ENCODE measurements around the gene KLHL26.
"Not testable (repeated sequence)": the region's sequence is repeated elsewhere in the genome, so short reads cannot be mapped to it uniquely, and the experiment has no call there.

The KLHL26 gene, protein sequence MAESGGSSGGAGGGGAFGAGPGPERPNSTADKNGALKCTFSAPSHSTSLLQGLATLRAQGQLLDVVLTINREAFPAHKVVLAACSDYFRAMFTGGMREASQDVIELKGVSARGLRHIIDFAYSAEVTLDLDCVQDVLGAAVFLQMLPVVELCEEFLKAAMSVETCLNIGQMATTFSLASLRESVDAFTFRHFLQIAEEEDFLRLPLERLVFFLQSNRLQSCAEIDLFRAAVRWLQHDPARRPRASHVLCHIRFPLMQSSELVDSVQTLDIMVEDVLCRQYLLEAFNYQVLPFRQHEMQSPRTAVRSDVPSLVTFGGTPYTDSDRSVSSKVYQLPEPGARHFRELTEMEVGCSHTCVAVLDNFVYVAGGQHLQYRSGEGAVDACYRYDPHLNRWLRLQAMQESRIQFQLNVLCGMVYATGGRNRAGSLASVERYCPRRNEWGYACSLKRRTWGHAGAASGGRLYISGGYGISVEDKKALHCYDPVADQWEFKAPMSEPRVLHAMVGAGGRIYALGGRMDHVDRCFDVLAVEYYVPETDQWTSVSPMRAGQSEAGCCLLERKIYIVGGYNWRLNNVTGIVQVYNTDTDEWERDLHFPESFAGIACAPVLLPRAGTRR

DNA sequence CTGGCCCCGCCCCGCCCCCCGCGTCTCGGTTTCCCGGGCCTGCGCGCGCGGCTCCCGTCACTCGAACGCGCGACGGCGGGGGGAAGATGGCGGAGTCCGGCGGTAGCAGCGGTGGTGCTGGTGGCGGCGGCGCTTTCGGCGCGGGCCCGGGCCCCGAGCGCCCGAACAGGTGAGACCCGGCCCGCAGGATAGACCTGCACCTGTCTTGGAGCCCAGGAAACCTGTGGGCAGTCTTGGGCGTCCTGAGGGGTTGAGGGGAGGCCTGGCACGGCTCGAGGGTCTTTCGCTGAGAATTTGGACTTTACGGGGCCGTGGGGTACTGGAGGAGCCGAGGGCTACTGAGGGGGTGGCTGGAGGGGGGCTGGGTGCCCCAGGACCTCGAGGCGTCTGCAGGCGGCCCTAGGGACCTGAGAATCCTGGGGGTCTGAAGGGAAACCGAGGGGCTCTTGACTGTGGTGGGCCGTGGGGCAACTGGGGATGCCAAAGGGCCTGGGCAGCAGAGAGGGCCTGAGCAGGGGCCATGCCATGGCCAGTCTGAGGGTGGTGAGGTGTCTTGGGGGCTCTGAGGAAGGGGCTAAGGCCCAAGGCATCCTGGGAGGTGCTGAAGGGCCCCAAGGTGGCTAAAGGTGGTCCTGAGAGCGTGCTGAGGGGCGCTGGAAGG lies at the start of gene KLHL26:
Gene KLHL26 (plus strand): TSS at position 60 of the 661 bp plus-strand sequence. CDS start 27 bp downstream, at position 87.
- DNase-seq: peak; percentile 9

DNA sequence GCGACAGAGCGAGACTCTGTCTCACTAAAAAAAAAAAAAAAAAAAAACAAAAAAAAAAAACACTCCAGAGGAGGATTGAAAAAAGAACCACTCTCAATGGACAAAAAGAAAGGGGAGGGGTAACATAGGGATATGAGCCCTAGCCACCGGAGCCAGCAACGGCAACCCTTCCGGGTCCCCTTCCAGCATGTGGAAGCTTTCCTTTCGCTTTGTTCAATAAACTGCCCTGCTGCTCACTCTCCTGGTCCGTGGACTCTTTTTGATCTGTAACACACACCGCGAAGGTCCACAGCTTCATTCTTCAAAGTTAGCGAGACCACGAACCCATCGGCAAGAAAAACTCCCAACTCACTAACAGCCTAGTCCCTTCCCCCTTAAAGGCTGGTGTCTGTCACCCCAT lies 49.3 kb upstream of the KLHL26 start:
- DNase-seq: no peak

DNA sequence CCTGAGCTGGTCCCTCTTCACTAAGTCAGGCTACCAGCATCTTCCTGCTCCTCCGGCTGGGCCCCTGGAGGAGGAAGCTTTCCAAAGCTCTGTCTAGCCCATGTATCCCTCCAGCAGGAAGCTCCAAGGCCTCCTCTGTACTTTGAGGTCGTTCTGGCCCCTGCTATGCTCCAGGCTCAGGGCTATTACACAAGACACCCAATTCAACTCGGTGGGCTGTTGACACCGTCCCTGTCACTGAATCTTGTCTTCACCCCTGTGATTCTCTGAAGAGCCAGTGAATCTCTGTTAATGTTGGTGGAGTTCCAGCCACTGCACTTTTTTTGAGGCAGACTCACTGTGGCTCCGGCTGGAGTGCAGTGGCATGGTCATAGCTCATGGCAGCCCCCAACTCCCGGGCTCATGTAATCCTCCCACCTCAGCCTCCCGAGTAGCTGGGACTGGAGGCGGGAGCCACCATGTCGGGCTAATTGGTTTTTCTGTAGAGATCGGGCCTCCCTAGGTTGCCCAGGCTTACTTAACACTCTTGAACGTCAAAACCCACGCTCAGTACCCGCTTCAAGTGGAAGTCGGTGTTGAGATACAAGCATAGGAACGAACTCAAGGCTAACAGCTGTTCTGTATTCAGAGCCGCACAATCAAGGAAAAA lies 48.7 kb upstream of the KLHL26 start:
- no peak for DNase-seq

DNA sequence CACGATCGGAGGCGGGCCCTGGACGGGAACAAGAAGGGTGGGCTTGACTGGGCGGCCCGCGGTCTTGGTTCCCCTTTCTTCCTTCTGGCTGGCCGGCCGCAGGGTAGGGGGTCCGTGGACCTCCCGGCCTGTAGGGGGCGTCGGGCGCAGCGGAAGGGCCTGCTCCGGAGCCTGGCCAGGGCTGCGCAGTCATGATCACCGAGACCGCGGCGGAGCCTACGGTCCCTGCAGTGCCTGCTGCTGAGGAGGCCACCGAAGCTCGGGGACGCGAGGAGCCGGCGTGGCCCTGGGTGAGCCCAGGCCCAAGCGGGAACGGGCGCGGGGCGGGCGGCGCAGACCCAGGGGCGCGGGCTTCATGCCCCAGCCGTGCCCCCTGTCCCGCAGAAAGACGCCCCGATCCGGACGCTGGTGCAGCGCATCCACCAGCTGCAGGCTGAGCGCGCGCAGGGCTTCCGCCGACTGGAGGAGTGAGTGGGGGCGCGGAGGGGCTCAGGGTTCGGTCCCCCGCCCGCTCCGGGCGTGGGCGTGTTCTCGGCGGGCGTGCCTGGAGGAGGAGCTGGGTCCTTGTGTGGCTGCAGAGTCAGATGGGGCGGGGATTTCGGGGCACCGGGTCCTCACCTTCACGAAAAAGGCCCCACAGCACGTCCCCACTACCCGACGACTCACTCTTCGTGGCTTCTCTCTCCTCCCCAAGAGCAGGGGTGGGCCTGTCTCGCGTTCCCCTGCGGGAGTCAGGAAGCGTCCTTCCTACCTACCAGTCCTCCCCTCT lies 48.0 kb upstream of the KLHL26 start, which contains the start of gene REX1BD:
Gene REX1BD (plus strand): TSS at position 188 of the 769 bp plus-strand sequence. CDS start 4 bp downstream, at position 192.
- DNase-seq: peak; percentile 93

DNA sequence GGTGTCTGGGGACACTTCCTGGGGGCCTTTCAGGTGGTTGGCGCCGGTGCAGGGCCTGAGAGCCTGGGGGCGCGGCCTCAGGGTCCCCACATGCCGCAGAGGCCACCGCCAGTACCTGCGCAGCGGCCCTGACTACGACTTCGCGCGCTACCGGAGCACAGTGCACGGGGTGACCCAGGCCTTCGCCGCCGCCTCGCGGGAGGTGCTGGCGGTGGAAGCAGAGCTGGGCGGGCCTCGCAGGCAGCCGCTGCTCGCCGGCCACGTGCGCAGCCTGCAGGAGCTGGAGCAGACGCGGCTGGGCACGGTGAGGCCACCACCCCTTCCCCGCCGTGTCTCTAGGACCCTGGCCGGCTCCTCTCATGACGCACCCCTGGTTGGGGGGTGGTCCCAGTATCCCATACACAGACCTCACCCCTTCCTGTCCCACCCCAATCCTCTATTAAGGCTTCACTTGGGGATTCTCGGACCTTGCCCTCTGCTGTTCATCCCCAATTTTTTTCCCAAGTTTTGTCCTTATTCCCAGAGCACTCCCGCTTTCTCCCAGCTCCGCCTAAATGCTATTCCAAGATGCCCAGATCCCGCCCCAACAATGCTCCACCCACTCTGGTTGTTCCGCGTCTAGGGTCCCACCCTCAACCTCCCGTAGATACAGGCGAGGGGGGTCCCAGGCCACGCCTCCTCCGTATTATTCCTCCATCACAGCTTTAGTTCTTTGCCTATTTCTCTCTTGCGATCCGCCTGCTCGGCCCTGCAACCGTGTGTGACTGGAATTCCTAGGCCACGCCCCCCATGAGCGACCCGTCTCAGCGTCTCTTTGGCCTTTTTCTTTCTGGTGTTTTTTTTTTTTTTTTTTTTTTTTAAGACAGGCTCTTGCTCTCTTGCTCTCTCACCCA lies 47.2 kb upstream of the KLHL26 start:
- peak; percentile 72 for DNase-seq

DNA sequence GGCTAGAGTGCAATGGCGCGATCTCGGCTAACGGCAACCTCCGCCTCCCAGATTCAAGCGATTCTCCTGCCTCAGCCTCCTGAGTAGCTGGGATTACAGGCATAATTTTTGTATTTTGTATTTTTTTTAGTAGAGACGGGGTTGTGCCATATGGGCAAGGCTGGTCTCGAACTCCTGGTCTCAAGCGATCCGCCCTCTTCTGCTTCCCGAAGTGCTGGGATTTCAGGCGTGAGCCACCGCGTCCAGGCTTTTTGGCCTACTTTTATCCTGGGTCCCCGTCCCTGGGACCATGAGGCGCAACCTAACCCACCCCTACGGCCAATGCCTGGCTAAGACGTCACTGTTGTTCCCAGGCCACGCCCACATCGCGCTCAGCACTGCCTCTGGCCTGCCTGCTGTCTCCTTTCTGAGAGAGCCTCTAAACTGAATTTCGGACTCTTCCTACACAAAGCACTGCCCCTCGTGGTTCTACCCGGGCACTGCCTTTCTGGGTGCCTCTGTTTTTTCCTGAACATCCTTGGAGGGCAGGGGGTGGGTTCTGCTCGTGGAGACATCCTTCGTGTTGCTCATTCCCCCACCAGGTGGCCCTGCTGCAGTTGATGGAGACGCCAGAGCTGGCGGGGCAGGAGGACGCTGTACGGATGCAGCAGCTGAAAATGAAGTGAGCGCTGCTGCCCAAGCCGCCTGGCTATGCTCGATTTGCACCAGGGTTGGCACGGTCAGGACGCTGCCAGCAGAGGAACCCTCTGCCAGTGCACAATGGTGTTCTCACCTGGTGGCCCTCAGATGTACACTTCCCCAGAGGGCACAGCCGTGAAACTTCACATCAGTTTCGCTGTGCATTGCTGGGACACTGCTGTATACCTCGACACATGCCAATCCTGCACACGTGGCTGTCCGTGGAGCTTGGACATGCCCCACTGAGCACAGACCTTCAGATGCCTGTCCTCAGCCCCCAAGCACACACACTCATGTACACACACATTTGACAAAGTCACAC lies 46.3 kb upstream of the KLHL26 start:
- DNase-seq: peak; percentile 53

DNA sequence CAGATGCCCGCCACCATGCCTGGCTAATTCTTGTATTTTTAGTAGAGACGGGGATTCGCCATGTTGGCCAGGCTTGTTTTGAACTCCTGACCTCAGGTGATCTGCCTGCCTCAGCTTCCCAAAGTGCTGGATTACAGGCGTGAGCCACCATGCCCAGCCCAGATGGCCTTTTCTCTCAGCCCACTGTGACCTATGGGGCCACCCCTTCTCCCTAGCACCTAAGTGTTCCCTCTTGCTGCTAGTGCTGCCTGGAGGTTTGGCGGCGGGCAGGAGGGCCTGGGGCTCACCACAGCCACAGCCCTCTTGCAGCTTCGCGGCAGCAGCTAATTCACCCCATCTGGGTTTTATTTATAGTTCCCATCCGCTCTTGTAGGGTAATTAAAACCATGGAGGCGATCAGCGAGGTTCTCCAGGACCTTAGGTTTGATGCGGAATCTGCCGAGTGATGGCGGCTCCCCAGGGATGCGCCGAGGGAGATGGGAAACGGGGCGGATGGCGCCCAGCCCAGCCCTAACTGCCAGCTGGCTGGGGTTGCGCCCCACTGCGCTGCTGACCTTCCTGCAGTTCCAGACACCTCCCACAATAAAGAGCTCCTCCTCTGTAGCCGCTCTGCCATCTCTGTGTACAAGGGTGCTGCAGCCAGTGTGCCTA lies 45.0 kb upstream of the KLHL26 start:
- no peak for DNase-seq

DNA sequence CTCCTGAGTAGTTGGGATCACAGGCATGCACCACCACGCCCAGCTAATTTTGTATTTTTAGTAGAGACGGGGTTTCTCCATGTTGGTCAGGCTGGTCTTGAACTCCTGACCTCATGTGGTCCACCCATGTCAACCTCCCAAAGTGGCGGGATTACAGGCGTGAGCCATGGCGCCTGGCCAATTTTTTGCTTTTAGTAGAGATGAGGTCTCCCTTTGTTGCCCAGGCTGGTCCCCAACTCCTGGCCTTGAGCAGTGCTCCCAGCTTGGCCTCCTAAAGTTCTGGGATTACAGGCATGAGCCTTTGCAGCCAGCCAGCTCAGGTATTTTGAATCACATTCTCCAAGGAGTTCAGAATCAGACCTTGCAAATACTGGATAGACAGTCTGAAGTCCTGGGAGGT lies 44.1 kb upstream of the KLHL26 start:
- DNase-seq: not testable (repeated sequence)

DNA sequence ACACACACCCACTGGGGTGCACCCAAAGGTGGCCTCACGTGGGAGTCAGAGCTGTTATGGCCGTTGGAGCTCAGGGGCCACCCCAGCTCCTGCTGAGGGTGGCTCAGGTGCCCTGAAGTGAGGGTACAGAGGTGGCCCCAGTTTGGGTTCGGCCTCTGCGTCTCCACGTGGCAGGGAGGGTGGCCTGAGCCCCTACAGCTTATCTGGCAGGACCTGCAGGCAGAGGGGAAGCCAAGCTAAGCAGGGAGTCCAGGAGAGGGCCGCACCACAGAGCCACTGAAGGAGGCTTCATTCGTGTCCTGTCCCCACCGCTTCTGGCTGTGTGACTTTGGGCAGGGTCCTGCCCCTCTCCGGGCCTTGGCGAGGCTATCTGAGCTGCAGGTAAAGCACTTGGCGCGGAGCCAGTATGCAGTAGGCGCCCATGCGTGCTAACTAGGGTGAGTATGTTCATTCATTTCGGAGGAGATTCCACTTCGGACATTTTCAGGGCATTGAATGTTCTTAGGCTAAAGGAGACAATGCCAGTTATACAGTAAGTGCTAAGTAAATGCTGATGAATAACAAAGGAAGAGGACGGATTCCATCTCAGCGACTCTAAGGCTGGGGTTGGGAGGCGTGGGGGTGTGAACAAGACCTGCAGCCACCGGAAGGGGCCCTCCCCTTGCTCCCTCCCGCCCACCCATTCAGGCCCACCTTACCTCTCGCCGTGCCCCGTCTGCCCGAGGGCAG lies 43.3 kb upstream of the KLHL26 start:
- no peak for DNase-seq

DNA sequence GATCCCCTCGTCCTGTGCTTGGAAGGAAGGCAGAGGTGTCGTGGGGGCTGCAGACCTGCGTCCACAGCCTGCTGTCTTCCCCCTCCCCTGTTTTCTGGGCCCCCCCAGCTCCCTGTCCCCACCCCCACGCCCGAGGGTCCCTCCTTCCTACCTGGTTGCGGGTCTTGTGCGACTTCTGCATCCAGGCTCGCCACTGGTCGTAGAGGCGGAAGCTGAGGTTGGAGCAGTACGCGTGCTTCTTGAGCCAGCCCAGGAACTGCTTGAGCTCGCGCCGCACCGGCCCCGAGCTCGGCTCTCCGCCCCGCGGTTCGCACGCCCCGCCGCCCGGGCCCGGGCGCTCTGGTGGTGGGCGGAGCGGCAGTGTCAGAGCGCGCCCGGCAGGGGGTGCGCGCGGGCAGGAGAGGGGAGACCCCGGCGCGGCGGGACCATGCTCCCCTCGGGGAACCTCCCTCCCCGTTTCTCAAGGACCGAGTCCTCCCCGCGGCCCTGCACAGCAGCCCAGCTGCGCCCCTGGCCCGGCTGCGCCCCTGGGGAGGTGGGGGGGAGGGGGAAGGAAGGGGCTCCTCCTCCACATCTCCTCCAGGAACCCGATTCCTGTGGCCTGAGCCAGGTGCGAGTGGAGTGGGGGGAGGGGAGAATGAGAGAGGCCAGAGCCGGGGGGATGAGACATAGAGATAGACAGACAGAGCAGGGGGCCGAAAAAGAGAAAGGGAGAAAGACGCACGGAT lies 42.6 kb upstream of the KLHL26 start:
- DNase-seq: peak; percentile 84

DNA sequence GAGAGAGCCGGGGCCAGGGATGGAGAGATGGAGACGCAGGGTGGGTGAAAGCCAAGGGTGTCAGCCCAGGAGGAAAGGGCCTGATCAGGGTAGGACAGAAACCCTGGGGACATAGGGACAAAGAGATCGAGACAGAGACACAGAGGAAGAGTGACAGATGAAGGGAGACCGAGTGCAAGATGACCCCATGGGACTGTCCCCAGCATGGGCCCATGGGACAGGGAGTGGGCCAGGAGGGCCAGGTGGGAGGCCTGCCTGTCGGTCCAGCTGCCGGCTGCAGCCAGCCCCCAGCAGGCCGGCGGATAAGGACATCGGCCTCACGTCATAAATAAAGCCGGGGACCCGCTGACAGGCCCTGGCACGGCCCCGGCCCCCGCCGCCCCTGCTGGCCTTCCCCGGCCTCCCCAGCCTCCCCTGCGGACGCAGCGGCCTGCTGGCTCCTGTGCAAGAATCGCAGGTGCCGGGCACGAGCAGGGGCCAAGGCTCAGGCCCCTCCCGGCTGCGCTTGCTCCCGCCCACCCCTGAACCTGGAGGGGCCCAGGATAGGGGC lies 41.9 kb upstream of the KLHL26 start:
- no peak for DNase-seq

DNA sequence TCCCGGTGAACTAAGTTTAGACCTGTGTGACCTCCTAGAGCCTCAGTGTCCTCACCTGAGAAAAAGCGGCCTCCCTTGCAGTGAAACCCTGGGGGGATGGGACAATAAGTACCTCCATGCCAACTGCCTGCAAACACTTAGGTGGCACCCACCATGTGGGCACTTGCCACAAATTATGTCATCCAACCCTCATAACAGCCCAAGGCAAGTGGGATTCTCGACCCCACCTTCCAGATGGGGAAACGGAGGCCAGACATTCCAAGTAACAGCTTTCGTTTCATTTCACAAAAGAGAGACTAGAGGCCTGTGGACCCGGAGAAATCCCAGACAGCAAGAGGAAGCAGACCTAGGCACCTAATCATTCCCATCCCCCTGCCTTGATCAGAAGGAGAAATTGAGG lies 41.4 kb upstream of the KLHL26 start:
- no peak for DNase-seq

DNA sequence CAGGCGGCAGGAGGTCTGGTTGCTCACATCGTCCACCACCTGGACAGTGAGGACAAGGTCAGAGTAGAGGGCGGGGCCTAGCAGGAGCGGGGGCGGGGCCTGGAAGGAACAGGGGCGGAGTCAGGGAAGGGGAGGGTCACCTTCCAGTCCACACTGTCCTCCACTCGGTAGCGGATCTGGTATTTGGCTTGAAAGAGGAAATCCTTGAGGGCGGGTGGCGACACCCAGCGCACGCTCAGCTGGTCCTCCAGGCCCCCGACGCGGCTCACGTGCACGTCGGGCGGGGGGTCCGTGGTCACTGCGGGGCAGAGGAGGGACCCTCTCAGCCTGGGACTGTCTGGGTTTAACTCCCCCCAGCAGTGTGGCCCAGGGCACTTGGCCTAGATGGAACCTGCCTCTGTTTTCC lies 40.1 kb upstream of the KLHL26 start:
- DNase-seq: no peak

DNA sequence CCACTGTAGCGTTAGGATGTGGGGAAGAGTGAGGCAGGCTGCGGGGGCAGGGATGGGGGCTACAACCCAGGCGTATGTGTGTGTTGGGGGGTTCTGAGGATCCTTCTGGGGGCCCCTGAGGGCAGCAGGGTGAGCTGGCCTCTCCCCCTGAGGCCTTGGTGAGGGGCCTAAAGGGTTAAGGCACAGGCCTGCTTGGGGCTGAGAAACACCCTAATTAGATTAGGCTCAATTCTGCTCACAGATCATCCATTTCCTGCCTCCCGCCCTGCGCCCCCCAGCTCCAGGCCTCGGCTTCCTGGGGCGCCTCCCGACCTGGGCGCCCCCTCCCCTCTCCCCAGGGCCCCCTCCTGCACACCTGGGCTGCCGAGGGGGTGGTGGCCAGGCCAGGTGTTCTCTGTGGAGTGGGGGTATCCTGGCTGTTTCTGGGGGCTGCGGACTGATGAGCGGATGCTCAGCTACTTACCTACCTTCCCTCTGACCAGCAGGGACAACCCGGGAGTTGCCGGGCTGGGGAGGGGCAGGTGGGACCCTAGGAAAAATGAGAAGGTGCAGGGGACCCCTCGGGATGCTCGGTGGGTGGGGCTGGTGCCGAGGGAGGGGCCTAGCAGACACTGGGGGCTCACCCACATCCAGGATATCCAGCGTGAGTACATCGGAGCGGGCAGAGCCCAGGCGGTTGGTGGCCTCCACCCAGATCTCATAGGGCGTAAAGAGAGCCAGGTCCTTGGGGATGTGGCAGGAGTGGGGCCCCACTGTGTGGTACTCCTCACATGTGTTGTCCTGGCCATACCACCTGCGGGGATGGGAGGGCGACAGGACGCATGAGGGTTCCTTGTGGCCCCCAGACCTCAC lies 38.8 kb upstream of the KLHL26 start:
- DNase-seq: no peak

DNA sequence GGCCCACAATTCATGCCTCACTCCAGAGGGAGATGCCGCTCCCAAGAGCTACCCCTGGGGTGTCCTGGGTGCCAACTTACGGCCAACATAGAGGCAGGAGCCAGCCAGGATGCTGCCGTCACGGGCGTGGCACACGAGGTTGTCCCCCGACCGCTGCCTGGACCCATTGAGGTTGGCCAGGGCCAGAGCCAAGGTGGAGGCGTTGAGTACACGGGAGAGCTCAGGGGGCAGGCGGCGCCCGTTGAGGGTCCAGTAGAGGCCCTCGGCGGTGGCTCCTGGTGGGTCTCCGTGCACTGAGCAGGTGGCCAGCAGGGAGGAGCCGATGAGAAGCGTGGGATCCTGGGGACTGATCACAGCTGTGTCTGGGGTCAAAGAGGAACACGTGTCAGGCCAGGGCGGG lies 37.3 kb upstream of the KLHL26 start:
- no peak for DNase-seq

DNA sequence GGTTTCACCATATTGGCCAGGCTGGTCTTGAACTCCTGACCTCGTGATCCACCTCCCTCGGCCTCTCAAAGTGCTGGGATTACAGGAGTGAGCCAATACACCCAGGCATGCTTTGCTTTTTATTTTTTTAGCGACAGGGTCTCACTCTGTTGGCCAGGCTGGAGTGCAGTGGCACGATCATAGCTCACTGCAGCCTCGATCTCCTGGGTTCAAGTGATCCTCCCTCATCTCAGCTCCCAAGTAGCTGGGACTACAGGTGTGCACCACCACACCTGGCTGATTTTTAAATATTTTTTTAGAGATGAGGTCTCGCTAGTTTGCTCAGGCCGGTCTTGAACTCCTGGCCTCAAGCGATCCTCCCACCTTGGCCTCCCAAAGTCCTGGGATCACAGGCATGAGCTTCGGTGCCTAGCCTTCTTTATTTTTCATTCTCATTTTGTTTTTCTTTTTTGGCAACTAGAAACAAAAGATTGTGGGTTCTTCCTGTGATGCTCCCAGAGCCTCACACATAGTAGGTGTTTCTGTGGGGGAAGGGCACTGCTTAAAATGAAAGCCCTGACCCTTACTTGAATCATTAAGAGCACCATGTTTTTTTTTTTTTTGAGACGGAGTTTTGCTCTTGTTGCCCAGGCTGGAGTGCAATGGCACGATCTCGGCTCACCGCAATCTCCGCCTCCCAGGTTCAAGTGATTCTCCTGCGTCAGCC lies 36.0 kb upstream of the KLHL26 start:
- not testable (repeated sequence) for DNase-seq
